ENCODE results near the gene NOSTRIN. TPM values are rescaled to one million over a fixed set of nuclear protein-coding genes. Genes with fewer than 3 reads are reported as not detected.

NOSTRIN gene
- total and polyA plus RNA-seq, 2 donors = 2.8 to 8.1 TPM

DNA sequence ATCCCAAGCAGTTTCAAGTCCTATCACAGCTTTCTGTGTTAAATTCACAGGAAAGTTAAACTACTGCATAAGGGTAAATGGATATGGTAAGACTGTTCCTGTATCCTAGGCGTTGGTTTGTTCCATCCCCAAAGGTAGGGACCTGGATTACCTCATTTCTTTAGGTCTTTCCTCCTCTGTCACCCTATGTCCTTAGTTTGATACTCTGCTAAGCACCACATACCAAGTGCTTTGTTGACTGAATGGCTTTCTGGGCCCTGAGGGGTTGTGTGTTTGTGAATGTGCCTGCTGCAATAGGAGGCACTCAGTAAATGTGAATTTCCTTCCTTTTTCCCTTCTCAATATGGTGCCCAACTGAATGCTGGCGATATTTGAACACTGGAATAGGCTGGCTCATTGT lies 7.8 kb downstream of the NOSTRIN start:
- Histone ChIP-seq H3K27ac (ENCODE audit: low read depth in 1 of 2, low read length in 1 of 2) (no peak overlapping the region), H3K27me3 (ENCODE audit: control insufficient read depth in 2 of 2, insufficient read depth in 1 of 2, low read length in 1 of 2) (no peaks in the 10 kb centered on the region), H3K4me3 (ENCODE audit: low read length in 2 of 2) (no peak overlapping the region), H3K4me1 (ENCODE audit: control insufficient read depth in 2 of 2, insufficient read depth in 2 of 2, low read length in 2 of 2) (no peaks in the 10 kb centered on the region), H3K36me3 (ENCODE audit: control insufficient read depth in 2 of 2, insufficient read depth in 2 of 2, low read length in 1 of 2) (no peaks in the 10 kb centered on the region), H3K9me3 (ENCODE audit: control insufficient read depth in 2 of 2, insufficient read depth in 1 of 2, low read length in 1 of 2) (no peaks in the 10 kb centered on the region)
- no peak for DNase-seq (ENCODE audit: low read depth in 6 of 9, low spot score in 9 of 9)
- WGBS = 99% methylated on average over 2 of the region's 2 CpGs

DNA sequence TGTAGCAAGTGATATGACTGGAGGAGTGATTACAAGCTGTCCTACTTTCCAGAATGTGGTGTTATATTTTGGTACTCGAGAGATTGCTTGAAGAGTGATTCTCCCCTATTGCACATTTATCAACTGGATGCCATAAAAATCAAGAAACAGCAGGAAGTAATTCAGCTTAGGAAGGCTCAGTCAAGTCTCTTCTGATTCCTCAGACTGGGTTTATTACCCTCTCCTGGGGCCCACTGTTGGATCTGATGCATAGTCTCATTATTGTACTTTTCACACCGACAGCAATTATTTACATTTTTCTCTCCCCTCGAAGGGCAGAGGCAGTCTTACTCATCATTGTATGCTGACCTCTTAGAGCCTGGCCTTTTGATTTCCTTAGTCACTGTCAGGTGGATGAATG lies 9.3 kb downstream of the NOSTRIN start:
- Histone ChIP-seq H3K4me1 (ENCODE audit: control insufficient read depth in 2 of 2, insufficient read depth in 2 of 2, low read length in 2 of 2) (no peaks in the 10 kb centered on the region), H3K9me3 (ENCODE audit: control insufficient read depth in 2 of 2, insufficient read depth in 1 of 2, low read length in 1 of 2) (no peaks in the 10 kb centered on the region), H3K27me3 (ENCODE audit: control insufficient read depth in 2 of 2, insufficient read depth in 1 of 2, low read length in 1 of 2) (no peaks in the 10 kb centered on the region), H3K27ac (ENCODE audit: low read depth in 1 of 2, low read length in 1 of 2) (no peak overlapping the region), H3K4me3 (ENCODE audit: low read length in 2 of 2) (no peak overlapping the region), H3K36me3 (ENCODE audit: control insufficient read depth in 2 of 2, insufficient read depth in 2 of 2, low read length in 1 of 2) (no peaks in the 10 kb centered on the region)
- no peak for DNase-seq (ENCODE audit: low read depth in 6 of 9, low spot score in 9 of 9)
- WGBS = 92% methylated on average over 3 of the region's 3 CpGs

DNA sequence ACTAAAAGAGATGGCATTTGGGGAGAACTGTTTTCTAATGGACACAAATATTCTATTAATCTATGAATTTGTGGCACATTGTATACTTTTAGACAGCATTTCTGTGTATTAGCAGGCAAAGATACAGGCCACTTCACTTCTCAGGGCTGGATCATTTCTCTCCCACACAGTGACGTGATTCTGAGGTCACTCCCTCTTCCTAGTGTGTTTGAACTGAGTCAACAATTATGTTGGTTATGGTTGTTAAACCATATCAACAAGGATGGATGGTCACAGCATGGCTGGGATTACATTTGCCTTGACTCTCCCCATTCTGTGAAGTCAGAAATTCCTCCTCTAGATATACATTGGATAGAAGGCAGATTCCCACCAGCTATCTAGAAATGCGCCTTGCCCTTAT lies 11.6 kb downstream of the NOSTRIN start:
- WGBS = 95% methylated on average over 2 of the region's 2 CpGs
- DNase-seq (ENCODE audit: low read depth in 6 of 9, low spot score in 9 of 9) = no peak
- H3K27ac ChIP-seq (ENCODE audit: low read depth in 1 of 2, low read length in 1 of 2) = no peak overlapping the region

DNA sequence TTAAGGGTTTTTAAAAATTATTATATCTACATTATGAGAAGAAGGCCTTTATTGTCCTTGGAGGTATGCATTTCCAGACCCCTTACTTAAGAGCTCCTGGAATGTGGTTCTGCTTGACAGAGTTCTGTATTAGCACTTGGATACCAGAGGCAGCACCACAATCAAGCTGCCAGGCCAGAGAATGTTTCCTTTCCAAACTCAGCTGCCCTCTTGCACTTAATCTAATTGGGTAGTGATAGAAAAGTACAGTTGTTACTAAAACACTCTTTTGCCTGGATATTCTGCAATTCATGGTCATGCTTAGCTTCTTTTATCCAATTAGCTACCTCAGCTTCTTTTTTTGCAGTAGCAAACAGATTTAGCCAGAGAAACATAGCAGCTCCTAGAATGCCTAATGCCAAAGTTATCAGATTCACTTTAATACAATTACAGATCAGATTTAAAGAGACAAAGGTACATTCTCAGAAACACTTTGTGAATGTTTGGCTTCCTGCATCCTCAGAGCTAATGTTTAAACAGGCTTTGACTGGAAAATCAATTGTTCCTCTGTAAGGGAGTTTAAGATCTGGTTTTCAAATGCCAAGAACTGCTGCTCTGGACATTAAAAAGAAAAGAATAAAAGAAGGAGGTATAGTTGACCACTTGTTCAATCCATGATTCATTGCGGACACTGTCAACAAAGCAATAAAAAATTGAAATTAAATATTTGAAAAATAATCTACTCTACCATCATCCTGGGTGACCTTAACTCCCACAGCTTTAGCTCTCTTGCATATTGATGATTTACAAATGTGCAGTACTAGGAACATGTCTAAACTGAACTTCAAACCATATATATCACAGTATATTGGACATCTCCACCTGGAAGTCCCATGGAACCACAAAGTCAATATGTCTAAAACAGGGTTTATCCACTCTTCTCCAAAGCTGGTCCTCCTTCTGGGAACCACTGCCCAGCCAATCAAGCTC lies 12.8 kb downstream of the NOSTRIN start:
- Histone ChIP-seq H3K4me1 (ENCODE audit: control insufficient read depth in 2 of 2, insufficient read depth in 2 of 2, low read length in 2 of 2) (peaks cover 0 to 6% of the 10 kb centered on the region in 2 donors), H3K27me3 (ENCODE audit: control insufficient read depth in 2 of 2, insufficient read depth in 1 of 2, low read length in 1 of 2) (no peaks in the 10 kb centered on the region), H3K36me3 (ENCODE audit: control insufficient read depth in 2 of 2, insufficient read depth in 2 of 2, low read length in 1 of 2) (no peaks in the 10 kb centered on the region), H3K4me3 (ENCODE audit: low read length in 2 of 2) (no peak overlapping the region), H3K27ac (ENCODE audit: low read depth in 1 of 2, low read length in 1 of 2) (no peak overlapping the region), H3K9me3 (ENCODE audit: control insufficient read depth in 2 of 2, insufficient read depth in 1 of 2, low read length in 1 of 2) (no peaks in the 10 kb centered on the region)
- DNase-seq (ENCODE audit: low read depth in 6 of 9, low spot score in 9 of 9) = no peak
- WGBS = 100% methylated on average over 1 of the region's 1 CpG

More for the DNA sequence above, 11.6 kb downstream of the NOSTRIN start:
- peaks cover 0 to 2% of the 10 kb centered on the region in 2 donors for H3K4me1 ChIP-seq (ENCODE audit: control insufficient read depth in 2 of 2, insufficient read depth in 2 of 2, low read length in 2 of 2)
- no peaks in the 10 kb centered on the region for H3K27me3 ChIP-seq (ENCODE audit: control insufficient read depth in 2 of 2, insufficient read depth in 1 of 2, low read length in 1 of 2)
- H3K36me3 ChIP-seq (ENCODE audit: control insufficient read depth in 2 of 2, insufficient read depth in 2 of 2, low read length in 1 of 2) = no peaks in the 10 kb centered on the region
- no peaks in the 10 kb centered on the region for H3K9me3 ChIP-seq (ENCODE audit: control insufficient read depth in 2 of 2, insufficient read depth in 1 of 2, low read length in 1 of 2)
- H3K4me3 ChIP-seq (ENCODE audit: low read length in 2 of 2) = no peak overlapping the region

DNA sequence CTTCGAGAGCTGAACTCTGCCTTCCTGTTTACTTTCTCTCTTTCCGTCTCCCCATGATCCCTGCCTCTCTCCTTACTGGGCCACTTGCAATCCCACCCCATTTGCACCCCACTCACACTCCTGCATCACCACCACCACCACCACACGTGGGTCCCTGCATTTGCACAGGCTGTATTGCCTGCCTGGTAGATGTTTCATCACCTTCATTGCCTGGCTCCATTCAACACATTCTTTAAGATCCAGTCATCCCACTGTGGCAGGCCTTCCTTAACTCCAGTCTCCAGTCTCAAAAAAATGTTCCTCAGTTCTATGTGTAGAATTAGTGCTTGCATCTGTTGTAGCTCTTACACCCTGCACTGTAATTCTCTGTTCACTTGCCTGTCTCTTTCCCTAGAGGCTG lies 13.9 kb downstream of the NOSTRIN start:
- DNase-seq (ENCODE audit: low read depth in 6 of 9, low spot score in 9 of 9) = no peak
- Histone ChIP-seq H3K27ac (ENCODE audit: low read depth in 1 of 2, low read length in 1 of 2) (no peak overlapping the region), H3K4me3 (ENCODE audit: low read length in 2 of 2) (no peak overlapping the region), H3K4me1 (ENCODE audit: control insufficient read depth in 2 of 2, insufficient read depth in 2 of 2, low read length in 2 of 2) (peaks cover 0 to 6% of the 10 kb centered on the region in 2 donors), H3K36me3 (ENCODE audit: control insufficient read depth in 2 of 2, insufficient read depth in 2 of 2, low read length in 1 of 2) (no peaks in the 10 kb centered on the region), H3K27me3 (ENCODE audit: control insufficient read depth in 2 of 2, insufficient read depth in 1 of 2, low read length in 1 of 2) (no peaks in the 10 kb centered on the region), H3K9me3 (ENCODE audit: control insufficient read depth in 2 of 2, insufficient read depth in 1 of 2, low read length in 1 of 2) (no peaks in the 10 kb centered on the region)
- 97% methylated on average over 3 of the region's 3 CpGs for WGBS

DNA sequence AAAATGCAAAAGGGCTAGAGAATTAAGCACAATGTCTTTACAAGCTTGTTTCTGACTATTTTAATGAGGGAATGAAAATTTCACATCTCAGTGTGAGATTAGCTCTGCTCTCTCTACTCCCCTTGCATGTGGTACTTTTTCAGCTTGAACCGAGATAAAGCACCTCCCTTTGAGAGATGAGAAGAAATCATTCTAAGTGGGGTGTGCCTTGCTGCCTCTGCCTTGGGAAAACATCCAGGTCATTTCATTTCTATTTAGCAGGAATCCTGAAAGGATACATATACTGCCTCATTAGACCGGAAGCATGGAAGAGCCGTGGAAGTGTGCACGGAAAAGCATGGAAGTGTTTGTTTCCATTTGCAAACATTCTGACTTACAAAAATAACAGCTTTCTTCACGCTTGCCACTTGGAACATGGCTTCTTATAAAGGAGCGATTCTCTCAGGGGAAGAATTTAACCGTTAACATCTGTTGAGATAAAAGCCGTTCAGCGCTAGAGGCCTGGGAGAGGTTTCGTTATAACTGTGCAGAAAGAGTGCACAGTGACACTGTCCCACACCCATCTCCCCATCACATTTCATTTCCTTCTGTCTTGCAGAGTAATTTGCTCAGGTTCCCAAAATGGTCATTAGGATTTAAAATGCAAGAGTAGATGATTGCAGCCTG lies 16.7 kb downstream of the NOSTRIN start:
- no peaks in the 10 kb centered on the region for H3K9me3 ChIP-seq (ENCODE audit: control insufficient read depth in 2 of 2, insufficient read depth in 1 of 2, low read length in 1 of 2)
- 90% methylated on average over 10 of the region's 10 CpGs for WGBS
- no peak overlapping the region for H3K4me3 ChIP-seq (ENCODE audit: low read length in 2 of 2)
- H3K36me3 ChIP-seq (ENCODE audit: control insufficient read depth in 2 of 2, insufficient read depth in 2 of 2, low read length in 1 of 2) = no peaks in the 10 kb centered on the region
- peak in 1 of 9 donors; percentile 19 for DNase-seq (ENCODE audit: low read depth in 6 of 9, low spot score in 9 of 9)
- H3K27ac ChIP-seq (ENCODE audit: low read depth in 1 of 2, low read length in 1 of 2) = peak overlapping the region in 1 of 2 donors; percentile 59
- H3K4me1 ChIP-seq (ENCODE audit: control insufficient read depth in 2 of 2, insufficient read depth in 2 of 2, low read length in 2 of 2) = peaks cover 0 to 6% of the 10 kb centered on the region in 2 donors
- H3K27me3 ChIP-seq (ENCODE audit: control insufficient read depth in 2 of 2, insufficient read depth in 1 of 2, low read length in 1 of 2) = no peaks in the 10 kb centered on the region

DNA sequence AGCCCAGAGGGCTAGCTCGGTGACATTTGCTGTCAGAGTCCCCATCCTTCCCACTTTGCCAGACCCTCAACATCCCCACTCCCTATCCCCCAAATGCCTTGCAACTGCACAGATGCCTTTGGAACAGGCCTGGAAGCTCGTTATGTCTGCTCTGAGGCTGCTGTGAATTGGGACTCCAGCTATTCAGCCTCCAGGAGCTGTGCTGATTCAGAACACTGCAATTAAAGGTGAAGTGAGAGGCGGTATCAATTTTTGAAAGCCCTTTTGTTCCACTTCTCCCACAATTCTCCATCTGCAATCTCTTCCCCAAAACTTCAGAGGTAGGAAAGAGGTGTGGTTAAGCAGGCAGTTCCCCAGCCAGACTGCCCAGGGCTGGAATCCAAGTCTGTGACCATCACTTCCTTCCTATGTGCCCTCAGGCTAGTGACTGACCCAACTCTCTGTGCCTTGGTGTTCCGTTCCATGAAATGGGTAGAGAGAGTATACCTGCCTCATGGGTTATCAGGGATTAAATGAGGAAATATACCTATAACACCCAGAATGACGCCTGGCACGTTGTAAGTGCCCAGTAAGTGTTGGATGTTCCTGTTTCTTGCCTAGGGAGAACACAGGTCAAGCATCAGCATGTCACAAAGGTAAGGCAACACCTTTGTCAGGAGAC lies 17.5 kb downstream of the NOSTRIN start:
- DNase-seq (ENCODE audit: low read depth in 6 of 9, low spot score in 9 of 9) = no peak
- H3K27ac ChIP-seq (ENCODE audit: low read depth in 1 of 2, low read length in 1 of 2) = peak overlapping the region in 1 of 2 donors; percentile 59
- no peaks in the 10 kb centered on the region for H3K27me3 ChIP-seq (ENCODE audit: control insufficient read depth in 2 of 2, insufficient read depth in 1 of 2, low read length in 1 of 2)
- H3K4me1 ChIP-seq (ENCODE audit: control insufficient read depth in 2 of 2, insufficient read depth in 2 of 2, low read length in 2 of 2) = peaks cover 0 to 6% of the 10 kb centered on the region in 2 donors
- H3K4me3 ChIP-seq (ENCODE audit: low read length in 2 of 2) = no peak overlapping the region
- no peaks in the 10 kb centered on the region for H3K9me3 ChIP-seq (ENCODE audit: control insufficient read depth in 2 of 2, insufficient read depth in 1 of 2, low read length in 1 of 2)
- no peaks in the 10 kb centered on the region for H3K36me3 ChIP-seq (ENCODE audit: control insufficient read depth in 2 of 2, insufficient read depth in 2 of 2, low read length in 1 of 2)
- WGBS = 96% methylated on average over 6 of the region's 6 CpGs

DNA sequence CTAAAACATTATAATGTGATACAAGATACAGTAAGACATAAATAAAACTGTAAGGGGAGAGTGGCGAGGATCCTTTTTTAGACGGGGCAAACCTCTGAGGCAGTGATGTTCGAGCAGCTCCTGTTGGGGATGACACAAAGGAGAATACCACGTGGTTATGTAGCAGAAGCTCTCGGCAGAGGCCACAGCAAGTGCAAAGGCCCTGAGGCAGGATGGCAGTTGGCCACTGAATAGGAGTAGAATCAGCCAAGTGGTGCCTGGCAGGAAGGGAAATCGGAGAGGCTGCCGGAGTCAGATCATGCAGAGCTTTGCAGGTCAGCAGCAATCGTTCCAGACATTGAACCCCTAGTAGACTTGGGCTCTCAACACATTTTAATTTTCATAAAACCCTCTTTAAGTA lies 19.1 kb downstream of the NOSTRIN start:
- H3K27ac ChIP-seq (ENCODE audit: low read depth in 1 of 2, low read length in 1 of 2) = no peak overlapping the region
- no peaks in the 10 kb centered on the region for H3K27me3 ChIP-seq (ENCODE audit: control insufficient read depth in 2 of 2, insufficient read depth in 1 of 2, low read length in 1 of 2)
- 91% methylated on average over 8 of the region's 8 CpGs for WGBS
- H3K36me3 ChIP-seq (ENCODE audit: control insufficient read depth in 2 of 2, insufficient read depth in 2 of 2, low read length in 1 of 2) = no peaks in the 10 kb centered on the region
- H3K4me3 ChIP-seq (ENCODE audit: low read length in 2 of 2) = no peak overlapping the region
- no peak for DNase-seq (ENCODE audit: low read depth in 6 of 9, low spot score in 9 of 9)
- no peaks in the 10 kb centered on the region for H3K9me3 ChIP-seq (ENCODE audit: control insufficient read depth in 2 of 2, insufficient read depth in 1 of 2, low read length in 1 of 2)
- H3K4me1 ChIP-seq (ENCODE audit: control insufficient read depth in 2 of 2, insufficient read depth in 2 of 2, low read length in 2 of 2) = peaks cover 0 to 6% of the 10 kb centered on the region in 2 donors

DNA sequence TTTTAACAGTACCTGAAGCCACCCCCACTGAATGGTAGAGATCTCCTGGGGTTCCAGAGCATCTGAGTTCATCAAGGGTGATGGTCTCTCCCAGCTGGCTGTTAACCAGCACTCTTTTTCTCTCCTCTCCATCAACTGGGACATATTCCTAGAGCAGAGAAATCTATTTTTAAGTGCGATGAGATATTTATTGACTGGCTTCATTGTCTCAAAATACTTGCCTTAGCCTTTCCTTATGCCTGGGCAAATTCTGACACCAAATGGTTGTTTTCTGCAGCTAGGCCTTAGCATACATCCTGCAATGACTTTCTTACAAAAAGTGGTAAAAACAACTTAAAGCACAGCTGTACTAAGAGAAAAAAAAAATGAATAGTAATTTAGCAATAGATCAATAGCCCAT lies 19.6 kb downstream of the NOSTRIN start:
- H3K27me3 ChIP-seq (ENCODE audit: control insufficient read depth in 2 of 2, insufficient read depth in 1 of 2, low read length in 1 of 2) = no peaks in the 10 kb centered on the region
- H3K9me3 ChIP-seq (ENCODE audit: control insufficient read depth in 2 of 2, insufficient read depth in 1 of 2, low read length in 1 of 2) = no peaks in the 10 kb centered on the region
- WGBS = 96% methylated on average over 1 of the region's 1 CpG
- H3K27ac ChIP-seq (ENCODE audit: low read depth in 1 of 2, low read length in 1 of 2) = no peak overlapping the region
- DNase-seq (ENCODE audit: low read depth in 6 of 9, low spot score in 9 of 9) = no peak
- no peak overlapping the region for H3K4me3 ChIP-seq (ENCODE audit: low read length in 2 of 2)
- no peaks in the 10 kb centered on the region for H3K36me3 ChIP-seq (ENCODE audit: control insufficient read depth in 2 of 2, insufficient read depth in 2 of 2, low read length in 1 of 2)
- H3K4me1 ChIP-seq (ENCODE audit: control insufficient read depth in 2 of 2, insufficient read depth in 2 of 2, low read length in 2 of 2) = peaks cover 0 to 6% of the 10 kb centered on the region in 2 donors
